Neutrophil (primary cell): ENCODE results near the gene PTPRN2.

Experiments
- H3K27ac ChIP-seq: fragments of 200-600 bp; sonication (generic); 2 replicates; pipeline ENCODE4 v1.5.1; 2016; ENCODE audit warnings: mild to moderate bottlenecking, moderate library complexity
- H3K27me3 ChIP-seq: fragments of 200-600 bp; sonication (generic); 2 replicates; pipeline ENCODE4 v1.6.0; 2016; ENCODE audit warnings: mild to moderate bottlenecking
- H3K36me3 ChIP-seq: fragments of 200-600 bp; sonication (generic); 2 replicates; pipeline ENCODE4 v1.5.1; 2017
- H3K4me1 ChIP-seq, 2 experiments: fragments of 200-600 bp in 1 of 2; sonication (generic) in 1 of 2; 1 replicate in 1 of 2; 2 replicates in 1 of 2; pipeline versions ENCODE4 v1.5.1 to v1.6.1; 2013 to 2016; ENCODE audit warnings: low read depth in 1 of 2, low read length in 1 of 2, mild to moderate bottlenecking in 1 of 2, moderate library complexity in 1 of 2; ENCODE audit not compliant: control insufficient read depth in 1 of 2, insufficient read depth in 1 of 2
- H3K4me3 ChIP-seq, 2 experiments: fragments of 200-600 bp in 1 of 2; sonication (generic) in 1 of 2; 1 replicate in 1 of 2; 2 replicates in 1 of 2; pipeline ENCODE4 v1.5.1; 2013 to 2016; ENCODE audit warnings: low read depth in 1 of 2, low read length in 1 of 2, mild to moderate bottlenecking in 1 of 2, moderate library complexity in 1 of 2
- H3K9me3 ChIP-seq: fragments of 200-600 bp; sonication (generic); 2 replicates; pipeline ENCODE4 v1.5.1; 2016
- CTCF ChIP-seq: fragments of 200-600 bp; sonication (generic); IDR thresholded peaks from 2 replicates; pipeline ENCODE4 v1.5.1; 2016; ENCODE audit warnings: antibody characterized with exemption

PTPRN2 gene

GRCh38 chr7:158391141-158391540, 196.5 kb downstream of the PTPRN2 start:
- no peaks in the 10 kb centered on the region for H3K27me3 ChIP-seq
- no peak overlapping the region for H3K27ac ChIP-seq
- H3K4me1 ChIP-seq, result no peaks in the 10 kb centered on the region
- no peaks in the 10 kb centered on the region for H3K9me3 ChIP-seq
- H3K4me3 ChIP-seq, result no peak overlapping the region
- H3K36me3 ChIP-seq, result no peaks in the 10 kb centered on the region
- no peak for TF ChIP-seq CTCF

- H3K36me3 ChIP-seq, result no peaks in the 10 kb centered on the region
- H3K4me1 ChIP-seq, result no peaks in the 10 kb centered on the region
- H3K4me3 ChIP-seq, result no peak overlapping the region
- no peak for TF ChIP-seq CTCF
- H3K27me3 ChIP-seq, result no peaks in the 10 kb centered on the region
- no peaks in the 10 kb centered on the region for H3K9me3 ChIP-seq
- no peak overlapping the region for H3K27ac ChIP-seq
Measured at GRCh38 chr7:158390460-158390859, 197.2 kb downstream of the PTPRN2 start.

- Histone ChIP-seq H3K4me1 (no peaks in the 10 kb centered on the region), H3K27me3 (no peaks in the 10 kb centered on the region), H3K9me3 (no peaks in the 10 kb centered on the region), H3K4me3 (no peak overlapping the region), H3K27ac (no peak overlapping the region), H3K36me3 (no peaks in the 10 kb centered on the region)
- TF ChIP-seq CTCF, result no peak
Measured at GRCh38 chr7:158389514-158390425, 197.9 kb downstream of the PTPRN2 start.

GRCh38 chr7:158388928-158389327, 198.7 kb downstream of the PTPRN2 start:
- Histone ChIP-seq H3K4me1 (no peaks in the 10 kb centered on the region), H3K9me3 (no peaks in the 10 kb centered on the region), H3K36me3 (no peaks in the 10 kb centered on the region), H3K27ac (no peak overlapping the region), H3K4me3 (no peak overlapping the region), H3K27me3 (no peaks in the 10 kb centered on the region)
- no peak for TF ChIP-seq CTCF

- Histone ChIP-seq H3K4me3 (no peak overlapping the region), H3K27ac (no peak overlapping the region), H3K36me3 (no peaks in the 10 kb centered on the region), H3K4me1 (no peaks in the 10 kb centered on the region), H3K9me3 (no peaks in the 10 kb centered on the region), H3K27me3 (no peaks in the 10 kb centered on the region)
- TF ChIP-seq CTCF, result no peak
Measured at GRCh38 chr7:158388072-158388471, 199.6 kb downstream of the PTPRN2 start.
